ENCODE results near the gene SYNGAP1. TPM values are rescaled to one million over a fixed set of nuclear protein-coding genes. Genes with fewer than 3 reads are reported as not detected.

SYNGAP1 gene
- total and polyA plus RNA-seq, 12 donors, result 3.1 to 10.2 (median 5.7) TPM

- Histone ChIP-seq H3K27me3 (no peaks in the 10 kb centered on the region), H3K9me3 (no peaks in the 10 kb centered on the region), H3K27ac (peak within 1 kb of the TSS; percentile 26 to 93 (median 86)), H3K36me3 (no peaks in the 10 kb centered on the region), H3K4me3 (peak within 1 kb of the TSS in 9 of 10 donors; percentile 42 to 76 (median 59)), H3K4me1 (peaks cover 6 to 41% (median 9%) of the 10 kb centered on the region in 9 donors)
- DNase-seq, result peak; percentile 99
- intact Hi-C loops (cut with DNase I), result loop anchor here in 5 of 10 donors (1.0 to 10.0 kb wide), 8 partner anchors 19 to 183 kb away; partner anchors contain the start of genes PHF1 (in 1 of the 5) and ZBTB9 (in 1 of the 5)
- ATAC-seq, result peak; percentile 98 to 99 (median 98)
- 0% methylated on average over 67 of the region's 67 CpGs for WGBS, 2 donors
- TF ChIP-seq CTCF (IDR thresholded peaks at IDR 0.05), result peak; percentile 91 to 100 (median 99)
These were observed 28.5 kb upstream of the SYNGAP1 start, which contains the start of gene KIFC1 for GRCh38 chr6:33391278-33391921. KIFC1 (plus strand) TSS chr6:33391823; CDS start chr6:33391986, 163 bp downstream.

- 0% methylated on average over 31 of the region's 31 CpGs for WGBS, 2 donors
- Histone ChIP-seq H3K27me3 (no peaks in the 10 kb centered on the region), H3K36me3 (no peaks in the 10 kb centered on the region), H3K9me3 (no peaks in the 10 kb centered on the region), H3K27ac (peak overlapping the region in 7 of 10 donors; percentile 11 to 93 (median 86)), H3K4me1 (peaks cover 6 to 41% (median 9%) of the 10 kb centered on the region in 9 donors), H3K4me3 (peak overlapping the region in 9 of 10 donors; percentile 42 to 76 (median 59))
- intact Hi-C loops (cut with DNase I), result loop anchor here in 5 of 10 donors (1.0 to 10.0 kb wide), 8 partner anchors 18 to 183 kb away; partner anchors contain the start of genes PHF1 (in 1 of the 5) and ZBTB9 (in 1 of the 5)
- no peak for DNase-seq
- no peak for TF ChIP-seq CTCF (IDR thresholded peaks at IDR 0.05)
- peak in 1 of 8 donors; percentile 0 for ATAC-seq
These were observed 27.8 kb upstream of the SYNGAP1 start for GRCh38 chr6:33391922-33392594.

- ATAC-seq, result no peak
- no peaks in the 10 kb centered on the region for H3K9me3 ChIP-seq
- 45% methylated on average over 5 of the region's 5 CpGs for WGBS, 2 donors
- H3K4me1 ChIP-seq, result peaks cover 6 to 41% (median 9%) of the 10 kb centered on the region in 9 donors
- no peak for TF ChIP-seq CTCF (IDR thresholded peaks at IDR 0.05)
- peak overlapping the region in 1 of 10 donors; percentile 93 for H3K27ac ChIP-seq
- H3K36me3 ChIP-seq, result no peaks in the 10 kb centered on the region
- H3K4me3 ChIP-seq, result peak overlapping the region in 3 of 10 donors; percentile 42 to 76 (median 71)
- DNase-seq, result no peak
- H3K27me3 ChIP-seq, result no peaks in the 10 kb centered on the region
- intact Hi-C loops (cut with DNase I), result loop anchor here in 2 of 10 donors (5.0 to 10.0 kb wide), 2 partner anchors 35 to 182 kb away; no protein-coding TSS in a partner anchor
These were observed 27.3 kb upstream of the SYNGAP1 start for GRCh38 chr6:33392595-33392948.

- intact Hi-C loops (cut with DNase I), result loop anchor here in 2 of 10 donors (5.0 to 10.0 kb wide), 2 partner anchors 34 to 182 kb away; no protein-coding TSS in a partner anchor
- Histone ChIP-seq H3K27ac (peak overlapping the region in 1 of 10 donors; percentile 93), H3K27me3 (no peaks in the 10 kb centered on the region), H3K9me3 (no peaks in the 10 kb centered on the region), H3K4me1 (peaks cover 6 to 41% (median 9%) of the 10 kb centered on the region in 9 donors), H3K4me3 (peak overlapping the region in 1 of 10 donors; percentile 71), H3K36me3 (peaks cover 0 to under 1% (median 0%) of the 10 kb centered on the region in 9 donors)
- WGBS, 2 donors, result 55 to 62% methylated on average over 3 of the region's 3 CpGs
- no peak for TF ChIP-seq CTCF (IDR thresholded peaks at IDR 0.05)
- ATAC-seq (no peak), DNase-seq (no peak)
These were observed 26.9 kb upstream of the SYNGAP1 start for GRCh38 chr6:33392979-33393378.
